Measurements from ENCODE around the gene CBY1.

Gene CBY1

GRCh38 chr22:38704654-38705234 lies 48.3 kb downstream of the CBY1 start:
- DNase-seq, result no peak

- DNase-seq, result peak; percentile 96 to 99 (median 97)
Measured at GRCh38 chr22:38705235-38706100, 49.0 kb downstream of the CBY1 start, which contains the start of gene GTPBP1. TSS of gene GTPBP1 (plus strand) at chr22:38705944. CDS start at chr22:38705956, 12 bp downstream.

- DNase-seq, result no peak
Measured at GRCh38 chr22:38706101-38706900, 49.9 kb downstream of the CBY1 start.

- DNase-seq, result no peak
Measured at GRCh38 chr22:38706901-38707195, 50.4 kb downstream of the CBY1 start.

- DNase-seq, result no peak
Measured at GRCh38 chr22:38707346-38707745, 50.9 kb downstream of the CBY1 start.

- no peak for DNase-seq
Measured at GRCh38 chr22:38707984-38708383, 51.5 kb downstream of the CBY1 start.

GRCh38 chr22:38709306-38709705 lies 52.9 kb downstream of the CBY1 start:
- no peak for DNase-seq

GRCh38 chr22:38710351-38710750 lies 53.9 kb downstream of the CBY1 start:
- no peak for DNase-seq

GRCh38 chr22:38710866-38711265 lies 54.4 kb downstream of the CBY1 start:
- DNase-seq, result no peak

- DNase-seq, result no peak
Measured at GRCh38 chr22:38712486-38713207, 56.2 kb downstream of the CBY1 start.

- DNase-seq, result no peak
Measured at GRCh38 chr22:38713921-38714320, 57.5 kb downstream of the CBY1 start.

GRCh38 chr22:38715176-38715764 lies 58.8 kb downstream of the CBY1 start:
- DNase-seq, result no peak

- DNase-seq, result no peak
Measured at GRCh38 chr22:38715852-38716251, 59.4 kb downstream of the CBY1 start.

GRCh38 chr22:38716271-38716670 lies 59.8 kb downstream of the CBY1 start:
- DNase-seq, result no peak

- no peak for DNase-seq
Measured at GRCh38 chr22:38716826-38717225, 60.4 kb downstream of the CBY1 start.

- DNase-seq, result no peak
Measured at GRCh38 chr22:38717244-38717643, 60.8 kb downstream of the CBY1 start.

GRCh38 chr22:38718414-38718813 lies 62.0 kb downstream of the CBY1 start:
- DNase-seq, result no peak

GRCh38 chr22:38719196-38719595 lies 62.8 kb downstream of the CBY1 start:
- no peak for DNase-seq

GRCh38 chr22:38720350-38720749 lies 63.9 kb downstream of the CBY1 start:
- no peak for DNase-seq

GRCh38 chr22:38721551-38721950 lies 65.1 kb downstream of the CBY1 start:
- no peak for DNase-seq

Measured in activated naive CD4-positive, alpha-beta T cell (primary cell).